CD4-positive, alpha-beta T cell (primary cell): Measurements from ENCODE around the gene TMEFF1. TPM values are rescaled to one million over a fixed set of nuclear protein-coding genes. Genes with fewer than 3 reads are reported as not detected.

ENCODE experiments used
- ATAC-seq: fragments of 200-7000 bp; cut with Tn5 transposase; one replicate; pipeline ENCODE4 v1.10.0; 2022; ENCODE audit warnings: mild to moderate bottlenecking; ENCODE audit not compliant: poor library complexity
- CTCF ChIA-PET: fragments of 350-600 bp; sonication (Branson Sonifier 250); formaldehyde crosslinking; loops from one replicate; lab custom pipeline; 2021; ENCODE audit warnings: antibody characterized with exemption, inconsistent platforms; lab: Charles Lee
- POLR2A ChIA-PET: fragments of 350-600 bp; sonication (Branson Sonifier 250); formaldehyde crosslinking; loops from one replicate; lab custom pipeline; 2021; ENCODE audit warnings: antibody characterized with exemption, inconsistent platforms; lab: Charles Lee
- DNase-seq, 14 experiments: peaks; one replicate each; pipeline ENCODE4 v3.0.0-alpha.2; 2013 to 2020; ENCODE audit warnings: mixed read lengths in 2 of 14
- H3K27ac ChIP-seq, 2 donors: one replicate each; pipeline versions ENCODE4 v1.5.1 to v1.7.0; 2013; ENCODE audit warnings: low read length in 2 of 2, low read depth in 1 of 2, mild to moderate bottlenecking in 1 of 2
- H3K27me3 ChIP-seq, 2 experiments: 1 replicate in 1 of 2; 2 replicates in 1 of 2; pipeline versions ENCODE4 v1.6.1 to v1.7.0; 2013; ENCODE audit warnings: low read length in 2 of 2, control low read depth in 1 of 2, mild to moderate bottlenecking in 1 of 2, moderate library complexity in 1 of 2; ENCODE audit not compliant: insufficient read depth in 2 of 2, control insufficient read depth in 1 of 2
- H3K36me3 ChIP-seq: one replicate; pipeline ENCODE4 v1.6.1; 2013; ENCODE audit warnings: low read length, control low read depth; ENCODE audit not compliant: insufficient read depth
- H3K4me1 ChIP-seq: one replicate; pipeline ENCODE4 v1.6.1; 2013; ENCODE audit warnings: low read length, control low read depth; ENCODE audit not compliant: insufficient read depth
- H3K4me3 ChIP-seq: one replicate; pipeline ENCODE4 v1.5.1; 2013; ENCODE audit warnings: mild to moderate bottlenecking, low read length, moderate library complexity
- H3K9me3 ChIP-seq, 2 experiments: 1 replicate in 1 of 2; 2 replicates in 1 of 2; pipeline versions ENCODE4 v1.6.1 to v1.7.0; 2013; ENCODE audit warnings: low read length in 2 of 2, mild to moderate bottlenecking in 2 of 2, control low read depth in 1 of 2, moderate library complexity in 1 of 2; ENCODE audit not compliant: control insufficient read depth in 1 of 2, insufficient read depth in 1 of 2
- H3K27ac Mint-ChIP-seq: one replicate; pipeline ENCODE4 v1.8.0; 2020; ENCODE audit warnings: mixed read lengths
- H3K27me3 Mint-ChIP-seq: one replicate; pipeline ENCODE4 v1.8.0; 2021; ENCODE audit warnings: mixed read lengths
- H3K36me3 Mint-ChIP-seq: one replicate; pipeline ENCODE4 v1.8.0; 2021; ENCODE audit warnings: low read depth, mixed read lengths
- H3K4me1 Mint-ChIP-seq: one replicate; pipeline ENCODE4 v1.8.0; 2021; ENCODE audit warnings: low read depth, mixed read lengths
- H3K4me3 Mint-ChIP-seq: one replicate; pipeline ENCODE4 v1.8.0; 2020; ENCODE audit warnings: mild to moderate bottlenecking, mixed read lengths
- H3K9me3 Mint-ChIP-seq: one replicate; pipeline ENCODE4 v1.8.0; 2020; ENCODE audit warnings: mixed read lengths
- CTCF ChIP-seq: fragments of 200-600 bp; IDR thresholded peaks from one replicate; pipeline ENCODE4 v1.8.0; 2022; ENCODE audit warnings: antibody characterized with exemption, mild to moderate bottlenecking
- intact Hi-C, 2 experiments: fragments of 100-400 bp; cut with DNase I in 1 of 2; cut with micrococcal nuclease in 1 of 2; formaldehyde crosslinking; loops; one replicate each; pipeline versions ENCODE4 v1.15.1 to v1.9.0; 2023 to 2025; cut with DNase I, micrococcal nuclease
- total RNA-seq, 174 experiments: library from RNA in 2 of 174; stranded (reverse) in 2 of 174; gene quantifications; one replicate each; pipeline ENCODE4 v1.2.3 and lab custom pipeline; 2021 to 2026

The TMEFF1 gene
- total RNA-seq, 2 experiments from 2014 or later: not detected

- Histone ChIP-seq H3K27me3 (peaks cover 0 to 7% of the 10 kb centered on the region in 2 experiments), H3K4me3 (peak within 1 kb of the TSS; percentile 78), H3K27ac (peak within 1 kb of the TSS in 1 of 2 donors; percentile 0), H3K4me1 (peaks cover 20% of the 10 kb centered on the region), H3K36me3 (peaks cover 3% of the 10 kb centered on the region), H3K9me3 (no peaks in the 10 kb centered on the region)
- intact Hi-C loops: loop anchor here (1.0 to 10.0 kb wide), 8 partner anchors 12 to 1632 kb away; partner anchors contain the start of genes TEX10 (in 2 of the 2), ANKS6 (in 1 of the 2) and STX17 (in 1 of the 2)
- Mint-ChIP-seq H3K9me3 (no peaks in the 10 kb centered on the region), H3K36me3 (peaks cover 6% of the 10 kb centered on the region), H3K27me3 (peaks cover 7% of the 10 kb centered on the region), H3K4me1 (peaks cover 44% of the 10 kb centered on the region), H3K4me3 (peak within 1 kb of the TSS; percentile 98), H3K27ac (peak within 1 kb of the TSS; percentile 96)
- peak; percentile 80 for ATAC-seq
- peak; percentile 28 to 79 (median 54) for DNase-seq
- CTCF ChIA-PET: interaction anchor here (1.3 to 2.0 kb wide), 2 partner anchors 11 to 15 kb away, joined by 3 to 8 read pairs; no protein-coding TSS in a partner anchor
- TF ChIP-seq CTCF: no peak
- POLR2A ChIA-PET: interaction anchor here (0.6 to 2.8 kb wide), 5 partner anchors 12 to 608 kb away, joined by 3 to 12 read pairs (median 5); partner anchors contain the start of gene TEX10
Measured at GRCh38 chr9:100426530-100427365, 46.2 kb upstream of the TMEFF1 start, which contains the start of gene MSANTD3. Gene MSANTD3 (plus strand): TSS chr9:100427143. CDS start chr9:100441939, 14,796 bp downstream.

- peak overlapping the region; percentile 24 for H3K27ac Mint-ChIP-seq
- H3K4me1 Mint-ChIP-seq: peaks cover 44% of the 10 kb centered on the region
- TF ChIP-seq CTCF: no peak
- Histone ChIP-seq H3K36me3 (peaks cover 3% of the 10 kb centered on the region), H3K27me3 (peaks cover 0 to 2% of the 10 kb centered on the region in 2 experiments), H3K27ac (no peak overlapping the region), H3K4me3 (peak overlapping the region; percentile 78), H3K9me3 (no peaks in the 10 kb centered on the region), H3K4me1 (peaks cover 20% of the 10 kb centered on the region)
- ChIA-PET POLR2A (interaction anchor here (0.6 to 2.8 kb wide), 5 partner anchors 16 to 608 kb away, joined by 3 to 12 read pairs (median 3); partner anchors contain the start of gene TEX10), CTCF (interaction anchor here (0.9 to 2.0 kb wide), 3 partner anchors 10 to 16 kb away, joined by 3 to 8 read pairs (median 3); no protein-coding TSS in a partner anchor)
- H3K4me3 Mint-ChIP-seq: peak overlapping the region; percentile 85
- H3K36me3 Mint-ChIP-seq: peaks cover 6% of the 10 kb centered on the region
- DNase-seq (peak in 6 of 14 experiments; percentile 1 to 36 (median 8)), ATAC-seq (peak; percentile 44)
- intact Hi-C loops: loop anchor here (1.0 to 10.0 kb wide), 7 partner anchors 11 to 1633 kb away; partner anchors contain the start of genes TEX10 (in 2 of the 2), ANKS6 (in 1 of the 2) and STX17 (in 1 of the 2)
- H3K27me3 Mint-ChIP-seq: peaks cover 3% of the 10 kb centered on the region
- H3K9me3 Mint-ChIP-seq: no peaks in the 10 kb centered on the region
Measured at GRCh38 chr9:100427366-100428263, 45.3 kb upstream of the TMEFF1 start.
